Thoracic aorta (tissue), 2 donors: ENCODE results near the gene PIGK. TPM values are rescaled to one million over a fixed set of nuclear protein-coding genes. Genes with fewer than 3 reads are reported as not detected.

Experiments
- ATAC-seq: fragments of 150-250 bp; one replicate; pipeline ENCODE4 v1.8.0; 2017; ENCODE audit warnings: low read depth; ENCODE audit not compliant: insufficient number of reproducible peaks, low FRiP score
- DNase-seq: peaks from one replicate; pipeline ENCODE4 v3.0.0-alpha.2; 2020; ENCODE audit warnings: low spot score
- H3K27ac ChIP-seq, 2 donors: fragments of 200-600 bp; sonication (generic); 1 replicate in 1 of 2; 2 replicates in 1 of 2; pipeline ENCODE4 v1.5.1; 2016; ENCODE audit warnings: mild to moderate bottlenecking in 2 of 2, moderate library complexity in 2 of 2
- H3K27me3 ChIP-seq: fragments of 200-600 bp; sonication (generic); replicated peaks from 2 replicates; pipeline ENCODE4 v1.6.0; 2016; ENCODE audit warnings: mild to moderate bottlenecking; ENCODE audit not compliant: insufficient read depth
- H3K36me3 ChIP-seq: fragments of 200-600 bp; sonication (generic); one replicate; pipeline ENCODE4 v1.5.1; 2016
- H3K4me1 ChIP-seq, 2 donors: fragments of 200-600 bp; sonication (generic); 1 replicate in 1 of 2; 2 replicates in 1 of 2; pipeline versions ENCODE4 v1.5.1 to v1.6.0; 2016; ENCODE audit warnings: low read depth in 2 of 2, mild to moderate bottlenecking in 1 of 2; ENCODE audit not compliant: control insufficient read depth in 1 of 2
- H3K4me3 ChIP-seq: fragments of 200-600 bp; sonication (generic); 2 replicates; pipeline ENCODE4 v1.5.1; 2016; ENCODE audit warnings: mild to moderate bottlenecking
- H3K9me3 ChIP-seq: fragments of 200-600 bp; sonication (generic); 2 replicates; pipeline ENCODE4 v1.5.1; 2016
- total RNA-seq, 2 donors: library from RNA; depleted of rRNA; stranded (reverse); fragments of >200 nt; gene quantifications; one replicate each; pipeline versions ENCODE4 v1.1.0 to v1.2.3, GENCODE V29; 2016
- TF ChIP-seq, protein P1 (sequence below): fragments of 200-600 bp; sonication (generic); IDR thresholded peaks from one replicate; pipeline ENCODE4 v1.5.1; 2019; ENCODE audit warnings: antibody characterized with exemption

The PIGK gene
- 10 to 100 TPM; 14.9 to 21.7 TPM for total RNA-seq

DNA sequence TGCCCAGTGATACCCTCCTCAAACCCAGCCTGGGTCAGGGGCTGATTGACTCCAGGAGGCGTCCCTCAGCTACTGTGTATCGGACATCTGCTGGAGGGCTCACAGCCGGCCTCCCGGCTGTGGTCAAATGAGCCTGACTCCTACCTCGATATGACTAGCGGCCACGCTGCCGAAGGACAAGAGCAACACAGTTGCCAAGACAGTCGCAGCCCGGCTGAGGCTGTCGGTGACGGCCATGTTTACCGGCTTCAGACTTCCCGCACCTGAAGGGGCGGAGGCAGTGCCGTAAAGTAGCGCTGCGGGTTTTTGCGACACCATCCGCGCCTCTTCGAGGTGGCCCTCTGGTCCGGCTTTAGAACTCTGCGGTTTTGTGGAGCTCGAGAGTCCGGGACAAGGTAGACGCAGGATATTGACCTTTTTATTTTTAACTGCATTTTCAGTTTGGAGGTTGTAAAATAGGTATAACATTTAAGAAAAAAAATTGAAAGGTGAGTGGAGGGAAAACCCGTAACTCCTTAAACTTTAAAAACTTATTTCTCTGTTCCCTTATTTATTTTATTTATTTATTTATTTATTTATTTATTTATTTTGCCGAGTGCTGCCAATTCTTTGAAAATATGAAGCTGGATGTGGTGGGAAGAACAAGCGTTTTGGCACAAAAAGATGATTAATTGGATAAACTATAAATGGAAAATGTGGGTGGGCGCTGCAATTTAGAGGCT is at the start of gene PIGK:
Gene PIGK, minus strand, starts transcription at position 265 of the 722 bp plus-strand sequence. Its CDS starts 28 bp downstream, at position 237.
- ATAC-seq (peak; percentile 77), DNase-seq (peak; percentile 38)
- Histone ChIP-seq H3K4me3 (peak within 1 kb of the TSS; percentile 71), H3K9me3 (no peaks in the 10 kb centered on the region), H3K27ac (peak within 1 kb of the TSS; percentile 66 to 68), H3K27me3 (no peaks in the 10 kb centered on the region), H3K36me3 (no peaks in the 10 kb centered on the region), H3K4me1 (peaks cover 5 to 9% of the 10 kb centered on the region in 2 donors)
- TF ChIP-seq, protein P1, sequence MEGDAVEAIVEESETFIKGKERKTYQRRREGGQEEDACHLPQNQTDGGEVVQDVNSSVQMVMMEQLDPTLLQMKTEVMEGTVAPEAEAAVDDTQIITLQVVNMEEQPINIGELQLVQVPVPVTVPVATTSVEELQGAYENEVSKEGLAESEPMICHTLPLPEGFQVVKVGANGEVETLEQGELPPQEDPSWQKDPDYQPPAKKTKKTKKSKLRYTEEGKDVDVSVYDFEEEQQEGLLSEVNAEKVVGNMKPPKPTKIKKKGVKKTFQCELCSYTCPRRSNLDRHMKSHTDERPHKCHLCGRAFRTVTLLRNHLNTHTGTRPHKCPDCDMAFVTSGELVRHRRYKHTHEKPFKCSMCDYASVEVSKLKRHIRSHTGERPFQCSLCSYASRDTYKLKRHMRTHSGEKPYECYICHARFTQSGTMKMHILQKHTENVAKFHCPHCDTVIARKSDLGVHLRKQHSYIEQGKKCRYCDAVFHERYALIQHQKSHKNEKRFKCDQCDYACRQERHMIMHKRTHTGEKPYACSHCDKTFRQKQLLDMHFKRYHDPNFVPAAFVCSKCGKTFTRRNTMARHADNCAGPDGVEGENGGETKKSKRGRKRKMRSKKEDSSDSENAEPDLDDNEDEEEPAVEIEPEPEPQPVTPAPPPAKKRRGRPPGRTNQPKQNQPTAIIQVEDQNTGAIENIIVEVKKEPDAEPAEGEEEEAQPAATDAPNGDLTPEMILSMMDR, result no peak

DNA sequence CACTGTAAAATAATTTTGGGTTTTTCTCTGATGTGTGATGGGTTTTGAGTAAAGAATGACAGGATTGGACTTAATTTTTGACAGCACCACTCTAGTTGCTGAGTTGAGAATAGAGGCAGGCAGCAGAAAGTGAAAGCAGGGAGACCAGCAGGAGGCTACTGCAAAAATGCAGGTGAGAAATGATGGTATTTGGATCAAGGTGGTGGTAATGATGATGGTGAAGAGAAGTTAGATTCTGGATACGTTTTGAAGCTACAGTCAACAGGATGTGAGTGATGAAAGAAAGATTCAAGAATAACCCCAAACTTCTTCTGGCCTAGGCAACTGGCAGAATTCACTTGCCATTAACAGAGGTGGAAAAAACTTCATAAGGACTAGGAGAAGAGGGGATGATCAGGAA is 47.8 kb upstream of the PIGK start:
- Histone ChIP-seq H3K27ac (no peak overlapping the region), H3K27me3 (no peaks in the 10 kb centered on the region), H3K4me1 (peaks cover 0 to 3% of the 10 kb centered on the region in 2 donors), H3K9me3 (no peaks in the 10 kb centered on the region), H3K36me3 (no peaks in the 10 kb centered on the region), H3K4me3 (no peak overlapping the region)
- ATAC-seq (no peak), DNase-seq (no peak)
- TF ChIP-seq, protein P1, result no peak

DNA sequence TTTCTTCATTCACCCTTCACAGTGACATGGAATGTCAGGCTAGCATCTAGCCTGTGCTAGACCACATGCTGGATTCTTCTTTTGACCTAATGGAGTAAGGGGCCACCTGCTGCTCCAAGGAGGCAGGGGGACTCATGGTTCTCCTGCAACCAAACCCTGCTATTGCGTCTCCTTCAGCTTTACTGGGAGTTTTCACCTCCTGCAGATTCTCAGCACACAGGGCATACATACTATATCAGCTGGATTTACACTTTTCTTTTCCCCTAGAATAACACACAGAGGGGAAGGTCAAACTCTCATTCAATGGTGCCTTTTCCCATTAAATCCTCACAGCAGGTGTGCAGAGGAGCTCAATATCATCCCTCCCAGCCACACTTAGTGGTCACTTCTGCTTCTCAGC is 46.0 kb upstream of the PIGK start:
- DNase-seq (no peak), ATAC-seq (no peak)
- Histone ChIP-seq H3K27me3 (no peaks in the 10 kb centered on the region), H3K36me3 (no peaks in the 10 kb centered on the region), H3K9me3 (no peaks in the 10 kb centered on the region), H3K4me3 (no peak overlapping the region), H3K27ac (no peak overlapping the region), H3K4me1 (no peaks in the 10 kb centered on the region)
- TF ChIP-seq, protein P1, result no peak

DNA sequence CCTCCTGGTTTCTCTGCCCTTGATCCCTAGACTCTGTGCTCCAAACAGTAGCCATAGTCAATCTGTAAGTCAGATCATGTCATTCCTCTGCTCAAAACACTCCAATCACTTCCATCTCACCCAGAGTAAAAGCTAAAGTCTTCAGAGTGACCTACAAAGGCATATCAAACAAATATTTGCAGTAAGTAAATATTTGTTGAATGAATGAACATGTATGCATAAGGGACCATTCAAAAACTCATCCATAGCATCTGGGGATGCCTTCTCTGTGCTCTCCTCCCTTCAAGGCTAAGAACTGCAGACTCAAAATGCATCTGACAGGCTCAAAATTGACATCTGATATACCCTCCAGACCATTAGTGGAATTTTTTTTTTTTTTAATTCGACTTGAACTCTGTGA is 44.5 kb upstream of the PIGK start:
- Histone ChIP-seq H3K4me3 (no peak overlapping the region), H3K9me3 (no peaks in the 10 kb centered on the region), H3K27ac (no peak overlapping the region), H3K4me1 (no peaks in the 10 kb centered on the region), H3K36me3 (no peaks in the 10 kb centered on the region), H3K27me3 (no peaks in the 10 kb centered on the region)
- ATAC-seq, result no peak
- DNase-seq, result no peak
- TF ChIP-seq, protein P1, result no peak

DNA sequence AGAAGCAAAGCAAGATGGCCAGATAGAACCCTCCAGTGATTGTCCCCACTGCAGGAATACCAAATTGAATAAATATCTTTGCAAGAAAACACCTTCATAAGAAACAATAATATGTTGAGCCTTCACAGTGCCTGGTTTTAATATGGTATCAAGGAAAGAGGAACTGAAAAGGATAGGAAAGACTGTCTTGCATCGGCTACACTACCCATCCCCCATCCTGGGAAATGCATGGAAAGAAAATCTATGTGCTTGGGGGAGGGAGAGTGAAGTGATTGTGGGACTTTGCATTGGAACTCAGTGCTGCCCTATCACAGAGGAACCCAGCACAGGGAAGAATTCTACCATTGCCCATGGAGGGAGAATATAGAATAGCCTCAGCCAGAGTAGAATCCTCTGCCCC is 34.0 kb upstream of the PIGK start:
- no peaks in the 10 kb centered on the region for H3K36me3 ChIP-seq
- no peaks in the 10 kb centered on the region for H3K27me3 ChIP-seq
- DNase-seq (no peak), ATAC-seq (no peak)
- H3K4me1 ChIP-seq, result no peaks in the 10 kb centered on the region
- TF ChIP-seq, protein P1, result no peak
- no peak overlapping the region for H3K27ac ChIP-seq
- H3K4me3 ChIP-seq, result no peak overlapping the region
- H3K9me3 ChIP-seq, result peaks cover 17% of the 10 kb centered on the region
